Measurements from ENCODE around the gene KRT25. TPM values are rescaled to one million over a fixed set of nuclear protein-coding genes. Genes with fewer than 3 reads are reported as not detected.

The KRT25 gene
- not detected for total RNA-seq

GRCh38 chr17:40755231-40755630, at the start of gene KRT25:
Gene KRT25, minus strand, starts transcription at chr17:40755331. Its CDS starts 60 bp downstream, at chr17:40755271.
- no peak within 1 kb of the TSS for H3K27ac Mint-ChIP-seq
- peaks cover 30% of the 10 kb centered on the region for H3K27me3 Mint-ChIP-seq
- no peak for DNase-seq
- CTCF ChIA-PET = interaction anchor here (1.4 kb wide), 1 partner anchor 13 kb away, joined by 5 read pairs; no protein-coding TSS in a partner anchor
- POLR2A ChIA-PET = no interaction called here
- H3K9me3 Mint-ChIP-seq (ENCODE audit: low read depth) = peaks cover 13% of the 10 kb centered on the region
- ATAC-seq = no peak
- H3K4me1 Mint-ChIP-seq = no peaks in the 10 kb centered on the region
- H3K36me3 Mint-ChIP-seq (ENCODE audit: low read depth) = peaks cover 2% of the 10 kb centered on the region
- intact Hi-C loops (cut with DNase I, micrococcal nuclease) = no loop called here
- no peak within 1 kb of the TSS for H3K4me3 Mint-ChIP-seq

GRCh38 chr17:40803617-40804082, 48.5 kb upstream of the KRT25 start:
- Mint-ChIP-seq H3K27me3 (peaks cover 30% of the 10 kb centered on the region), H3K27ac (no peak overlapping the region), H3K4me3 (no peak overlapping the region), H3K4me1 (peaks cover 2% of the 10 kb centered on the region), H3K9me3 (ENCODE audit: low read depth) (no peaks in the 10 kb centered on the region), H3K36me3 (ENCODE audit: low read depth) (no peaks in the 10 kb centered on the region)
- DNase-seq = peak; percentile 89
- ATAC-seq = peak; percentile 93
- CTCF ChIA-PET = interaction anchor here (0.6 to 1.9 kb wide), 4 partner anchors 15 to 226 kb away, joined by 3 to 5 read pairs (median 4); no protein-coding TSS in a partner anchor
- intact Hi-C loops (cut with DNase I, micrococcal nuclease) = loop anchor here (1.0 to 10.0 kb wide), 8 partner anchors 101 to 859 kb away; no protein-coding TSS in a partner anchor
- POLR2A ChIA-PET = no interaction called here

GRCh38 chr17:40801157-40801556, 46.0 kb upstream of the KRT25 start:
- ATAC-seq (no peak), DNase-seq (no peak)
- H3K27ac Mint-ChIP-seq = no peak overlapping the region
- CTCF ChIA-PET = interaction anchor here (0.8 to 1.4 kb wide), 2 partner anchors 8 to 161 kb away, joined by 3 read pairs; no protein-coding TSS in a partner anchor
- peaks cover 23% of the 10 kb centered on the region for H3K27me3 Mint-ChIP-seq
- no peaks in the 10 kb centered on the region for H3K9me3 Mint-ChIP-seq (ENCODE audit: low read depth)
- no peak overlapping the region for H3K4me3 Mint-ChIP-seq
- H3K36me3 Mint-ChIP-seq (ENCODE audit: low read depth) = no peaks in the 10 kb centered on the region
- POLR2A ChIA-PET = no interaction called here
- intact Hi-C loops (cut with DNase I, micrococcal nuclease) = loop anchor here (5.0 to 10.0 kb wide), 4 partner anchors 104 to 846 kb away; no protein-coding TSS in a partner anchor
- peaks cover 2% of the 10 kb centered on the region for H3K4me1 Mint-ChIP-seq

DNA sequence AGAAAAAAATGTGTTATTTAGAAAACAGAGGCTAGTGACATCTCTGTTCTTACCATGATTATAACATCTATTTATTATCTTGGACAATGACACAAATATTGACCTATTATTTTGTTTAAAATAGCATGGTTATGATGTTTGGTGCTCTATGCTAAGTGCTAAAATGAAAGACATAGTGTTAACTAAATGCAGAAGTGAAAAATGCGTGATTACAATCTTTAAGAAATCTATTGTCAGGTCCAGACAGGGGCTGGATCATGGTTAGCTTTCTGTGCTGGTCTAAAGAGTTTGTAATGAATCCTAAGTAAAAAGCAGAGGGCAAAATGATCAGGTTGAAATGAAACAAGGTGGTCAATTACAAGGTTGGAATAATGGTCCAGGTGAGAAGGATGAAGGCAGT, 45.2 kb upstream of the KRT25 start:
- H3K4me3 Mint-ChIP-seq = no peak overlapping the region
- H3K36me3 Mint-ChIP-seq (ENCODE audit: low read depth) = no peaks in the 10 kb centered on the region
- ATAC-seq (no peak), DNase-seq (no peak)
- intact Hi-C loops (cut with DNase I, micrococcal nuclease) = loop anchor here (5.0 to 10.0 kb wide), 4 partner anchors 104 to 847 kb away; no protein-coding TSS in a partner anchor
- peaks cover 2% of the 10 kb centered on the region for H3K4me1 Mint-ChIP-seq
- peaks cover 26% of the 10 kb centered on the region for H3K27me3 Mint-ChIP-seq
- no peak overlapping the region for H3K27ac Mint-ChIP-seq
- POLR2A ChIA-PET = no interaction called here
- CTCF ChIA-PET = interaction anchor here (0.8 kb wide), 1 partner anchor 160 kb away, joined by 3 read pairs; no protein-coding TSS in a partner anchor
- no peaks in the 10 kb centered on the region for H3K9me3 Mint-ChIP-seq (ENCODE audit: low read depth)

DNA sequence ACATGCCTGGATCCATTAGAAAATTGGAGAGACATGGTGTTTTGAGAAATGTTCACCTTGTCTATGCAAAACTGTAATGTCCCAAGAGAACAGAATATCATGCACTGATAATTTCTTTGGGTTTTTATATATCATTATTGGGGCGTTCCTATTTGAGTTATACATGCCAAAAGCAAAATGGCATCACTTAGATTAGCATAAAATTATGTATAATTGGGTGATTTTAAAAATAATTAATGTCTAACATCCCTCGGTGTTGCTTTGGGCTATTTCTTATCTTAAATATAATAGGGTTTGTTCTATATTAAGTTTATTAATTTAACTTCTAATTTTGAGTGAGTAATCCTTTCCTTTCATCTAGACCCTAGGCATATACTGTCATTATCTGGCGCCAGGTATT, 44.7 kb upstream of the KRT25 start, which contains the start of gene KRT28:
Gene KRT28, minus strand, starts transcription at position 101 of the 400 bp plus-strand sequence. Its CDS starts 66 bp downstream, at position 35.
- intact Hi-C loops (cut with DNase I, micrococcal nuclease) = loop anchor here (5.0 to 10.0 kb wide), 4 partner anchors 105 to 847 kb away; no protein-coding TSS in a partner anchor
- DNase-seq (no peak), ATAC-seq (no peak)
- Mint-ChIP-seq H3K4me3 (no peak within 1 kb of the TSS), H3K27me3 (peaks cover 22% of the 10 kb centered on the region), H3K36me3 (ENCODE audit: low read depth) (no peaks in the 10 kb centered on the region), H3K27ac (no peak within 1 kb of the TSS), H3K4me1 (peaks cover 2% of the 10 kb centered on the region), H3K9me3 (ENCODE audit: low read depth) (no peaks in the 10 kb centered on the region)
- ChIA-PET CTCF (no interaction called here), POLR2A (no interaction called here)

GRCh38 chr17:40796846-40797245, 41.7 kb upstream of the KRT25 start:
- H3K36me3 Mint-ChIP-seq (ENCODE audit: low read depth) = no peaks in the 10 kb centered on the region
- POLR2A ChIA-PET = no interaction called here
- CTCF ChIA-PET = no interaction called here

GRCh38 chr17:40795019-40795667, 40.0 kb upstream of the KRT25 start:
- Mint-ChIP-seq H3K36me3 (ENCODE audit: low read depth) (no peaks in the 10 kb centered on the region), H3K27ac (no peak overlapping the region), H3K4me3 (no peak overlapping the region), H3K9me3 (ENCODE audit: low read depth) (no peaks in the 10 kb centered on the region), H3K27me3 (peaks cover 22% of the 10 kb centered on the region), H3K4me1 (no peaks in the 10 kb centered on the region)
- DNase-seq (no peak), ATAC-seq (no peak)
- POLR2A ChIA-PET = interaction anchor here (0.5 kb wide), 1 partner anchor 148 kb away, joined by 3 read pairs; the partner anchor contains the start of gene SMARCE1
- CTCF ChIA-PET = interaction anchor here (0.6 kb wide), 1 partner anchor 134 kb away, joined by 3 read pairs; no protein-coding TSS in a partner anchor
- intact Hi-C loops (cut with DNase I, micrococcal nuclease) = no loop called here

More at GRCh38 chr17:40796846-40797245, 41.7 kb upstream of the KRT25 start:
- Mint-ChIP-seq H3K27me3 (peaks cover 22% of the 10 kb centered on the region), H3K9me3 (ENCODE audit: low read depth) (no peaks in the 10 kb centered on the region), H3K4me1 (no peaks in the 10 kb centered on the region), H3K27ac (no peak overlapping the region), H3K4me3 (no peak overlapping the region)
- no peak for DNase-seq
- no peak for ATAC-seq
- intact Hi-C loops (cut with DNase I, micrococcal nuclease) = no loop called here

DNA sequence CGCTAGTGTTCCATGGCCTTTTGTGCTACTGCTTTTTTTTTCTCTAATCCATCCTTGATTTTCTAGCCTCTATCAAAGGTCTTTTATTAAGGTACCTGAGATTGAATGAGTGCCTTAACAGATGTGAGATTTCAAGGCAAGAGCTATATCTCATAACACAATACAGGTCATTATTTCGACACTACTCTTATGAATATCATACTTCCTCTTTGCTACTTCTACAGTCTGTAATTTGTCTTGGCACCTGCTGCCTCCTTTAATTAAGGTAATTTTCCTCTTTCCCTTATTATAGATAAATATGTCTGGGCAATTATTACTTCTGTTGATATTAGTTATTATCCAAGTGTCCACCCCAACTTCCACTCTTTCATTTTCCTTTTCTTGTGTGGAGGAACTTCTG, 39.3 kb upstream of the KRT25 start:
- ChIA-PET POLR2A (interaction anchor here (0.5 kb wide), 1 partner anchor 147 kb away, joined by 3 read pairs; the partner anchor contains the start of gene SMARCE1), CTCF (no interaction called here)
- ATAC-seq (no peak), DNase-seq (no peak)
- no peak overlapping the region for H3K27ac Mint-ChIP-seq
- H3K4me3 Mint-ChIP-seq = no peak overlapping the region
- intact Hi-C loops (cut with DNase I, micrococcal nuclease) = loop anchor here in 1 of 2 experiments (5.0 kb wide), 1 partner anchor 172 kb away; no protein-coding TSS in a partner anchor
- peaks cover 22% of the 10 kb centered on the region for H3K27me3 Mint-ChIP-seq
- H3K9me3 Mint-ChIP-seq (ENCODE audit: low read depth) = no peaks in the 10 kb centered on the region
- no peaks in the 10 kb centered on the region for H3K4me1 Mint-ChIP-seq
- H3K36me3 Mint-ChIP-seq (ENCODE audit: low read depth) = no peaks in the 10 kb centered on the region

DNA sequence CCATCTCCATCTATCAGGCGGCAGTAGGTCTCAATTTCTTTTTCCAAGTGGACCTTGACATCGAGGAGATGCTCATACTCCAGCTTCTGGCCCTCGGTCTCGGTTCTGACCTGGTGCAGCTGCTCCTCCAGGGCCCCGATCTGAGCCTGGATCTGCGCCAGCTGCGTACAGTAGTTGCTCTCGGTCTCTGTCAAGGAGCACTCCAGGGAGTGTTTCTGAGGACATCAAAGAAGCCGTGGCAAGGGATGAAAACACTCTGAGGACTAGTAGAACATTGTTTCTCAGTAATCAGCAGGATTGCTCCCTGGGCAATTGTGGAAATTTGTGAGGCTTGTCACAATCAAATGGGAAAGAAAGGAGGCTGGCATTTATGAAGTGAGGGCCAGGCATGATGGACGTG, 38.7 kb upstream of the KRT25 start:
- Mint-ChIP-seq H3K27me3 (peaks cover 22% of the 10 kb centered on the region), H3K27ac (no peak overlapping the region), H3K4me1 (no peaks in the 10 kb centered on the region), H3K36me3 (ENCODE audit: low read depth) (no peaks in the 10 kb centered on the region), H3K9me3 (ENCODE audit: low read depth) (no peaks in the 10 kb centered on the region), H3K4me3 (no peak overlapping the region)
- intact Hi-C loops (cut with DNase I, micrococcal nuclease) = loop anchor here in 1 of 2 experiments (5.0 kb wide), 1 partner anchor 172 kb away; no protein-coding TSS in a partner anchor
- ATAC-seq (no peak), DNase-seq (no peak)
- CTCF ChIA-PET = no interaction called here
- POLR2A ChIA-PET = no interaction called here

- Mint-ChIP-seq H3K9me3 (ENCODE audit: low read depth) (no peaks in the 10 kb centered on the region), H3K27ac (no peak overlapping the region), H3K27me3 (peaks cover 17% of the 10 kb centered on the region), H3K4me3 (no peak overlapping the region), H3K36me3 (ENCODE audit: low read depth) (no peaks in the 10 kb centered on the region), H3K4me1 (no peaks in the 10 kb centered on the region)
- intact Hi-C loops (cut with DNase I, micrococcal nuclease) = loop anchor here (1.0 to 5.0 kb wide), 2 partner anchors 170 to 172 kb away; no protein-coding TSS in a partner anchor
- DNase-seq (no peak), ATAC-seq (no peak)
- POLR2A ChIA-PET = no interaction called here
- CTCF ChIA-PET = interaction anchor here (0.8 to 1.3 kb wide), 3 partner anchors 11 to 871 kb away, joined by 3 read pairs; no protein-coding TSS in a partner anchor
These were observed 36.8 kb upstream of the KRT25 start for GRCh38 chr17:40791787-40792436.

DNA sequence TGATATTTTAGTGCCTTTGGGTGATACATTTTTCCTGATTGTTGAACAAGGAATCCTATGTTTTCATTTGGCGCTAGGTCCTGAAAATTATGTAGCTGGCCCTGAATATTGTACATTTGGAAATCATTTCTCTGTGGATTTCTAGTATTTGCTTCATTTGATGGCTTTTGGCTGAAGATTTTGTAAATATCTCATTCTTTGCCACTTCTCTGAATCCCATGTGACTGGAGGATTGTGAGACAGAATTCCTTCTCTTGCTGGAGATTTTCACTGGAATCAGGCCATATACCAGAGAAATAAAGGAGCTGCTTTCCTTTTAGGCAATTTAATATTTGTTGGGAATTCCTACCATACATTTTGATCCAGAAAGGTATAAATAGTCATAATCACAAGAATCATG, 36.0 kb upstream of the KRT25 start:
- Mint-ChIP-seq H3K9me3 (ENCODE audit: low read depth) (no peaks in the 10 kb centered on the region), H3K4me1 (no peaks in the 10 kb centered on the region), H3K27ac (no peak overlapping the region), H3K4me3 (no peak overlapping the region), H3K27me3 (peaks cover 13% of the 10 kb centered on the region), H3K36me3 (ENCODE audit: low read depth) (no peaks in the 10 kb centered on the region)
- ChIA-PET POLR2A (no interaction called here), CTCF (no interaction called here)
- ATAC-seq = no peak
- no peak for DNase-seq
- intact Hi-C loops (cut with DNase I, micrococcal nuclease) = loop anchor here (1.0 to 5.0 kb wide), 2 partner anchors 169 to 171 kb away; no protein-coding TSS in a partner anchor

Data from activated CD4-positive, alpha-beta T cell treated with anti-CD3 and anti-CD28 coated beads for 36 hours (primary cell).